Loucy (cell line): ENCODE measurements around the gene GRIN2A.

Experiments
- H2AFZ ChIP-seq: fragments of 200-600 bp; sonication (generic); 2 replicates; pipeline ENCODE4 v1.6.0; 2016; ENCODE audit warnings: antibody characterized with exemption, mild to moderate bottlenecking, low read length, moderate library complexity
- H3F3A ChIP-seq: fragments of 200-600 bp; 2 replicates; pipeline ENCODE4 v1.6.0; 2016; ENCODE audit warnings: antibody characterized with exemption, low read depth, mild to moderate bottlenecking
- H3K27me3 ChIP-seq: fragments of 200-600 bp; sonication (generic); 2 replicates; pipeline ENCODE4 v1.6.1; 2014; ENCODE audit warnings: low read length, mild to moderate bottlenecking; ENCODE audit not compliant: insufficient read depth, poor library complexity, severe bottlenecking
- H3K36me3 ChIP-seq: fragments of 200-600 bp; sonication (generic); 2 replicates; pipeline ENCODE4 v1.6.1; 2016; ENCODE audit warnings: low read length; ENCODE audit not compliant: insufficient read depth
- H3K4me1 ChIP-seq: fragments of 200-600 bp; sonication (generic); 2 replicates; pipeline ENCODE4 v1.5.1; 2014; ENCODE audit warnings: low read length, mild to moderate bottlenecking; ENCODE audit not compliant: insufficient read depth, poor library complexity, severe bottlenecking
- H3K4me2 ChIP-seq: fragments of 200-600 bp; sonication (generic); 2 replicates; pipeline ENCODE4 v1.6.0; 2014; ENCODE audit warnings: antibody characterized with exemption, low read length, low read depth, mild to moderate bottlenecking; ENCODE audit not compliant: poor library complexity, severe bottlenecking
- H3K4me3 ChIP-seq: fragments of 200-600 bp; sonication (generic); 2 replicates; pipeline ENCODE4 v1.5.1; 2014; ENCODE audit warnings: low read length, mild to moderate bottlenecking, mixed read lengths; ENCODE audit not compliant: poor library complexity, severe bottlenecking
- H3K79me2 ChIP-seq: fragments of 200-600 bp; sonication (generic); 2 replicates; pipeline ENCODE4 v1.6.1; 2014; ENCODE audit warnings: low read length; ENCODE audit not compliant: insufficient read depth
- H3K9ac ChIP-seq: fragments of 200-600 bp; sonication (generic); 2 replicates; pipeline ENCODE4 v1.6.0; 2014; ENCODE audit warnings: mild to moderate bottlenecking, low read depth, low read length, moderate library complexity; ENCODE audit not compliant: poor library complexity, severe bottlenecking
- H3K9me2 ChIP-seq: fragments of 200-600 bp; sonication (generic); replicated peaks from 2 replicates; pipeline ENCODE4 v1.6.1; 2016; ENCODE audit warnings: low read depth, low read length, mixed read lengths
- H3K9me3 ChIP-seq: fragments of 200-600 bp; sonication (generic); 2 replicates; pipeline ENCODE4 v1.6.1; 2014; ENCODE audit warnings: mild to moderate bottlenecking, antibody characterized with exemption, low read length, low read depth; ENCODE audit not compliant: insufficient read depth
- H4K20me1 ChIP-seq: fragments of 200-600 bp; sonication (generic); 2 replicates; pipeline ENCODE4 v1.6.0; 2014; ENCODE audit warnings: antibody characterized with exemption, low read length, mild to moderate bottlenecking; ENCODE audit not compliant: insufficient read depth, poor library complexity, severe bottlenecking
- CTCF ChIP-seq: fragments of 200-600 bp; sonication (generic); conservative IDR thresholded peaks from 2 replicates; pipeline ENCODE4 v1.5.1; 2014; ENCODE audit warnings: mild to moderate bottlenecking, antibody characterized with exemption, low read length
- EZH2phosphoT487 ChIP-seq: fragments of 200-600 bp; IDR thresholded peaks from 2 replicates; pipeline ENCODE4 v1.6.1; 2018; ENCODE audit warnings: antibody characterized with exemption, mild to moderate bottlenecking, moderate library complexity, borderline replicate concordance

The GRIN2A gene

GRCh38 chr16:10130538-10130937, 51.7 kb downstream of the GRIN2A start:
- Histone ChIP-seq H3K9me2 (no peaks in the 10 kb centered on the region), H2AFZ (no peak overlapping the region), H3F3A (no peaks in the 10 kb centered on the region), H3K79me2 (no peaks in the 10 kb centered on the region), H3K4me1 (no peaks in the 10 kb centered on the region), H3K4me2 (no peak overlapping the region), H3K4me3 (no peak overlapping the region), H3K9me3 (no peaks in the 10 kb centered on the region), H4K20me1 (no peaks in the 10 kb centered on the region), H3K27me3 (no peaks in the 10 kb centered on the region), H3K9ac (no peak overlapping the region), H3K36me3 (no peaks in the 10 kb centered on the region)
- no peak for TF ChIP-seq EZH2phosphoT487
- TF ChIP-seq CTCF: no peak

- H3F3A ChIP-seq: no peaks in the 10 kb centered on the region
These were observed 53.6 kb downstream of the GRIN2A start for GRCh38 chr16:10128397-10129258.

GRCh38 chr16:10126686-10127085, 55.5 kb downstream of the GRIN2A start:
- Histone ChIP-seq H3F3A (no peaks in the 10 kb centered on the region), H3K9me2 (no peaks in the 10 kb centered on the region), H3K79me2 (no peaks in the 10 kb centered on the region), H3K9me3 (no peaks in the 10 kb centered on the region), H3K4me1 (no peaks in the 10 kb centered on the region), H3K27me3 (no peaks in the 10 kb centered on the region), H3K36me3 (no peaks in the 10 kb centered on the region), H3K4me2 (no peak overlapping the region), H3K9ac (no peak overlapping the region), H3K4me3 (no peak overlapping the region), H4K20me1 (no peaks in the 10 kb centered on the region), H2AFZ (no peak overlapping the region)
- TF ChIP-seq CTCF: no peak

More at GRCh38 chr16:10128397-10129258, 53.6 kb downstream of the GRIN2A start:
- Histone ChIP-seq H3K9me2 (no peaks in the 10 kb centered on the region), H3K4me3 (no peak overlapping the region), H3K9ac (no peak overlapping the region), H2AFZ (no peak overlapping the region), H3K36me3 (no peaks in the 10 kb centered on the region), H3K4me1 (no peaks in the 10 kb centered on the region), H3K79me2 (no peaks in the 10 kb centered on the region), H3K9me3 (no peaks in the 10 kb centered on the region), H4K20me1 (no peaks in the 10 kb centered on the region), H3K4me2 (no peak overlapping the region), H3K27me3 (no peaks in the 10 kb centered on the region)
- TF ChIP-seq EZH2phosphoT487: no peak
- TF ChIP-seq CTCF: no peak
